ENCODE measurements around the gene ABCA7.

GRCh38 chr19:1101337-1101698, 61.4 kb downstream of the ABCA7 start:
- TF ChIP-seq, protein P1, sequence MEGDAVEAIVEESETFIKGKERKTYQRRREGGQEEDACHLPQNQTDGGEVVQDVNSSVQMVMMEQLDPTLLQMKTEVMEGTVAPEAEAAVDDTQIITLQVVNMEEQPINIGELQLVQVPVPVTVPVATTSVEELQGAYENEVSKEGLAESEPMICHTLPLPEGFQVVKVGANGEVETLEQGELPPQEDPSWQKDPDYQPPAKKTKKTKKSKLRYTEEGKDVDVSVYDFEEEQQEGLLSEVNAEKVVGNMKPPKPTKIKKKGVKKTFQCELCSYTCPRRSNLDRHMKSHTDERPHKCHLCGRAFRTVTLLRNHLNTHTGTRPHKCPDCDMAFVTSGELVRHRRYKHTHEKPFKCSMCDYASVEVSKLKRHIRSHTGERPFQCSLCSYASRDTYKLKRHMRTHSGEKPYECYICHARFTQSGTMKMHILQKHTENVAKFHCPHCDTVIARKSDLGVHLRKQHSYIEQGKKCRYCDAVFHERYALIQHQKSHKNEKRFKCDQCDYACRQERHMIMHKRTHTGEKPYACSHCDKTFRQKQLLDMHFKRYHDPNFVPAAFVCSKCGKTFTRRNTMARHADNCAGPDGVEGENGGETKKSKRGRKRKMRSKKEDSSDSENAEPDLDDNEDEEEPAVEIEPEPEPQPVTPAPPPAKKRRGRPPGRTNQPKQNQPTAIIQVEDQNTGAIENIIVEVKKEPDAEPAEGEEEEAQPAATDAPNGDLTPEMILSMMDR (IDR thresholded peaks at IDR 0.05 in 4 of 5, conservative IDR thresholded peaks at IDR 0.05 in 1 of 5), result no peak
- no peak for TF ChIP-seq POLR2A (IDR thresholded peaks at IDR 0.05)
